SK-N-MC (cell line): ENCODE data around the gene GALNTL6.

Experiments used
- EZH2 ChIP-seq: fragments of 200-600 bp; sonication (generic); IDR thresholded peaks from one replicate; pipeline ENCODE4 v1.6.1; 2017; ENCODE audit warnings: antibody characterized with exemption
- FOXP2 ChIP-seq: optimal IDR thresholded peaks from 2 replicates; pipeline ENCODE3; 2011; ENCODE audit warnings: mild to moderate bottlenecking, moderate library complexity; ENCODE audit not compliant: insufficient read depth; ENCODE audit errors: extremely low read length, control extremely low read depth
- POLR2AphosphoS5 ChIP-seq: IDR thresholded peaks from 2 replicates; pipeline ENCODE4 v1.6.1; 2012; ENCODE audit warnings: mild to moderate bottlenecking, low read depth, low read length, borderline replicate concordance

GRCh38 chr4:172716291-172716690 lies 903.1 kb downstream of the GALNTL6 start:
- no peak for TF ChIP-seq EZH2
- no peak for TF ChIP-seq POLR2AphosphoS5
- TF ChIP-seq FOXP2, result no peak
